HCT116 (cell line): ENCODE data around the gene HSPA12A. TPM values are rescaled to one million over a fixed set of nuclear protein-coding genes. Genes with fewer than 3 reads are reported as not detected.

Experiments used
- ATAC-seq: fragments of 200-7000 bp; cut with Tn5 transposase; 2 replicates; pipeline ENCODE4 v1.9.1; 2020; ENCODE audit warnings: mild to moderate bottlenecking, moderate library complexity
- BruUV-seq: library from RNA; stranded (reverse); fragments of 400-500 nt; replicated peaks from 2 replicates; lab custom pipeline; 2021; lab: Mats Ljungman, UMichigan
- CTCF ChIA-PET: fragments of 300-600 bp; sonication (Branson Sonifier 250); formaldehyde crosslinking; loops from one replicate; lab custom pipeline; 2021; ENCODE audit warnings: antibody characterized with exemption; lab: Charles Lee
- POLR2A ChIA-PET: fragments of 300-600, 350-600 bp; sonication (Branson Sonifier 250); formaldehyde crosslinking; loops from one replicate; lab custom pipeline; 2021; ENCODE audit warnings: antibody characterized with exemption; lab: Charles Lee
- RAD21 ChIA-PET, 2 experiments: fragments of 300-600 bp; sonication (Branson Sonifier 250); formaldehyde crosslinking; loops; one replicate each; lab custom pipeline; 2023; ENCODE audit warnings: low total read pairs in 2 of 2; ENCODE audit not compliant: uncharacterized antibody in 2 of 2, unreplicated experiment in 2 of 2, low non-redundant PET in 1 of 2; lab: Charles Lee
- DNase-seq: peaks from one replicate; pipeline ENCODE4 v3.0.0-alpha.2; 2010; ENCODE audit warnings: low read depth, low spot score
- H2AFZ ChIP-seq: fragments of 200-600 bp; shearing (Covaris generic), sonication (generic); 2 replicates; pipeline ENCODE4 v1.6.1; 2017; ENCODE audit warnings: low read depth, mixed run types, mixed read lengths, antibody characterized with exemption, low read length; ENCODE audit not compliant: poor library complexity, severe bottlenecking
- H3K27ac ChIP-seq: 2 replicates; pipeline ENCODE4 v1.5.1; 2012; ENCODE audit warnings: low read depth, low read length
- H3K27me3 ChIP-seq: fragments of 200-600 bp; sonication (generic); 2 replicates; pipeline ENCODE4 v1.6.1; 2016; ENCODE audit warnings: mixed run types, low read length, mixed read lengths; ENCODE audit not compliant: insufficient read depth
- H3K36me3 ChIP-seq, 2 experiments: fragments of 200-500 bp in 1 of 2; fragments of 200-600 bp in 1 of 2; sonication (Bioruptor generic) in 1 of 2; sonication (generic) in 1 of 2; 2 replicates each; pipeline versions ENCODE4 v1.5.1 to v1.6.1; 2014 to 2016; ENCODE audit warnings: low read length in 2 of 2, inconsistent platforms in 1 of 2, mixed read lengths in 1 of 2, mixed run types in 1 of 2; ENCODE audit not compliant: insufficient read depth in 2 of 2, control insufficient read depth in 1 of 2
- H3K4me1 ChIP-seq, 2 experiments: fragments of 200-600 bp in 1 of 2; sonication (generic) in 1 of 2; 2 replicates each; pipeline versions ENCODE4 v1.5.1 to v1.6.1; 2012 to 2017; ENCODE audit warnings: low read length in 2 of 2, inconsistent platforms in 1 of 2, mild to moderate bottlenecking in 1 of 2, mixed read lengths in 1 of 2, mixed run types in 1 of 2, moderate library complexity in 1 of 2; ENCODE audit not compliant: insufficient read depth in 2 of 2, control insufficient read depth in 1 of 2
- H3K4me2 ChIP-seq: fragments of 200-600 bp; sonication (generic); 2 replicates; pipeline ENCODE4 v1.6.1; 2017; ENCODE audit warnings: mixed run types, low read length, mixed read lengths
- H3K4me3 ChIP-seq, 2 experiments: fragments of 200-600 bp in 1 of 2; sonication (generic) in 1 of 2; replicated peaks in 1 of 2; 2 replicates each; pipeline ENCODE4 v1.5.1; 2011 to 2016; ENCODE audit warnings: low read length in 2 of 2, control low read depth in 1 of 2, low read depth in 1 of 2, mild to moderate bottlenecking in 1 of 2, mixed read lengths in 1 of 2, mixed run types in 1 of 2
- H3K79me2 ChIP-seq: fragments of 200-600 bp; sonication (generic); 2 replicates; pipeline ENCODE4 v1.6.1; 2017; ENCODE audit warnings: mild to moderate bottlenecking, mixed run types, low read length, moderate library complexity, mixed read lengths; ENCODE audit not compliant: insufficient read depth
- H3K9ac ChIP-seq: fragments of 200-600 bp; sonication (generic); 2 replicates; pipeline ENCODE4 v1.6.1; 2016; ENCODE audit warnings: low read length, mixed read lengths
- H3K9me2 ChIP-seq: fragments of 200-600 bp; sonication (generic), shearing (Covaris generic); 2 replicates; pipeline ENCODE4 v1.6.1; 2017; ENCODE audit warnings: mixed run types, mild to moderate bottlenecking, moderate library complexity; ENCODE audit not compliant: insufficient read depth
- H3K9me3 ChIP-seq, 2 experiments: fragments of 200-500 bp in 1 of 2; fragments of 200-600 bp in 1 of 2; sonication (Bioruptor generic) in 1 of 2; sonication (generic) in 1 of 2; 2 replicates each; pipeline ENCODE4 v1.6.1; 2014 to 2017; ENCODE audit warnings: low read length in 2 of 2, mixed read lengths in 2 of 2, inconsistent platforms in 1 of 2, low read depth in 1 of 2, mild to moderate bottlenecking in 1 of 2, mixed run types in 1 of 2, moderate library complexity in 1 of 2; ENCODE audit not compliant: control insufficient read depth in 1 of 2, insufficient read depth in 1 of 2
- H4K20me1 ChIP-seq: fragments of 200-600 bp; sonication (generic), shearing (Covaris generic); 2 replicates; pipeline ENCODE4 v1.6.1; 2017; ENCODE audit warnings: mixed run types, mild to moderate bottlenecking, moderate library complexity; ENCODE audit not compliant: insufficient read depth
- CEBPB ChIP-seq: IDR thresholded peaks from 2 replicates; pipeline ENCODE4 v1.6.1; 2012; ENCODE audit warnings: low read depth
- EZH2 ChIP-seq: fragments of 200-600 bp; sonication (generic); IDR thresholded peaks from 2 replicates; pipeline ENCODE4 v1.6.1; 2017; ENCODE audit warnings: antibody characterized with exemption, mixed run types
- FOSL1 ChIP-seq: IDR thresholded peaks from 2 replicates; pipeline ENCODE4 v1.6.1; 2012; ENCODE audit warnings: low read depth
- POLR2A ChIP-seq: IDR thresholded peaks from 2 replicates; pipeline ENCODE4 v1.7.0; 2011; ENCODE audit warnings: borderline replicate concordance; ENCODE audit not compliant: insufficient read depth, insufficient read length; ENCODE audit errors: extremely low read depth
- POLR2AphosphoS5 ChIP-seq: IDR thresholded peaks from 2 replicates; pipeline ENCODE4 v1.6.1; 2011; ENCODE audit warnings: mild to moderate bottlenecking, low read depth, low read length, moderate library complexity
- RAD21 ChIP-seq: IDR thresholded peaks from 2 replicates; pipeline ENCODE4 v1.6.1; 2012; ENCODE audit warnings: low read depth, mild to moderate bottlenecking
- SIN3A ChIP-seq: IDR thresholded peaks from 2 replicates; pipeline ENCODE4 v1.6.1; 2012; ENCODE audit warnings: low read depth
- SP1 ChIP-seq: IDR thresholded peaks from 2 replicates; pipeline ENCODE4 v1.6.1; 2012; ENCODE audit warnings: low read depth
- TCF7L2 ChIP-seq: IDR thresholded peaks from 2 replicates; pipeline ENCODE4 v1.7.0; 2011; ENCODE audit warnings: borderline replicate concordance, inconsistent platforms; ENCODE audit not compliant: insufficient read depth, insufficient read length; ENCODE audit errors: extremely low read depth
- ZFX ChIP-seq: fragments of 450-650 bp; IDR thresholded peaks from 2 replicates; pipeline ENCODE4 v1.6.1; 2017
- intact Hi-C: fragments of 100-400 bp; cut with micrococcal nuclease; formaldehyde crosslinking; loops from 2 replicates; pipeline ENCODE4 v1.10.0; 2022
- total RNA-seq: library from RNA; stranded (reverse); gene quantifications from one replicate; pipeline ENCODE4 v1.2.1, GENCODE V29; 2021; ENCODE audit not compliant: unreplicated experiment
- TF ChIP-seq, protein P1 (sequence below): IDR thresholded peaks from 2 replicates; pipeline ENCODE4 v1.6.1; 2012
- TF ChIP-seq, protein P2 (sequence below), 3 experiments: fragments of 200-600 bp in 1 of 3; sonication (generic) in 1 of 3; IDR thresholded peaks in 2 of 3; conservative IDR thresholded peaks in 1 of 3; 2 replicates each; pipeline ENCODE4 v1.5.1; 2012 to 2017; ENCODE audit warnings: low read depth in 2 of 3, low read length in 2 of 3, antibody characterized with exemption in 1 of 3, borderline replicate concordance in 1 of 3, control low read depth in 1 of 3, mild to moderate bottlenecking in 1 of 3, mixed read lengths in 1 of 3, mixed run types in 1 of 3, moderate library complexity in 1 of 3; ENCODE audit not compliant: insufficient read depth in 1 of 3
- TF ChIP-seq, protein P3 (sequence below): IDR thresholded peaks from 2 replicates; pipeline ENCODE4 v1.6.1; 2011; ENCODE audit warnings: mild to moderate bottlenecking, low read length, moderate library complexity; ENCODE audit not compliant: insufficient replicate concordance; ENCODE audit errors: extremely low read depth
- TF ChIP-seq, protein P4 (sequence below): IDR thresholded peaks from 2 replicates; pipeline ENCODE4 v1.6.1; 2012; ENCODE audit warnings: low read depth

HSPA12A gene
- total RNA-seq, 1 experiment from 2014 or later: 19.8 TPM

DNA sequence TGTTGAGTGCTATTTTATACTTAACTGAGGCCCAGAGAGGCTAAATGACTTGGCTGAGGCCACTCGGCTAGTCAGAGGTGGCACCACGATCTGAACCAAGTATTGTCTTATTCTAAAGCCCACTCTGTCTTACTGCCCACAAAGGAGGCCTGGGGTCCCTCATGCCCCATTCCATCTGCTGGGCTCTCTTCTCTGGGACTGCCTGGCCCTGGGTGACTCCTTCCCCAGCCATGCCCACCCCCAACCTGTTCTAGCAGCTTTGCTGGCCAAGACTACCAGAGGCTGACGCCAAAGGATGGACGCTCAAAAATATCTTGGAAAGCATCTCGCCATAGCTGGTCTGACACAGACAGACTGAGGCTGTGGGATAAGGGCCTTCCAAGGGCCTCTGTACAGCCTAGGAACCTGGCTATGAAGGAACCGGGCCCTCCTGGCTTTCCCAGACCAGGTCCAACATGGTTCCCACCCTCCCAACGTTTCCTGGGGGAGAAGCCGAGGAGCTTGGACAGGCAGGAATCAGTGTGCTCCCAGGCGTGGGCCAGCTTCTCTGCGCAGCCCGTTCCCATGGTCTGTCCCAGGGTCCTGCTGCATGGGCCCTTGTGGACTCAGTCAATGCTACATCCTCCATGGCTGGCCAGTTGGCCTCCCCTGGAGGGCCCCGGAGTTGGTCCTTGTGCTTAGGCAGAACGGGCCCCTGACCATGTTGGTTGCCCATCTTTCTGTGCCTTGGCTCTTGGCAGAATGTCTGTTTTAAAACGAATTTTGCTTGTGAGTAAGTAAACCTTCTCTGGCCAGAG is 11.7 kb downstream of the HSPA12A start:
- no peak overlapping the region for H3K27ac ChIP-seq
- BruUV-seq: no TSS peak
- intact Hi-C loops: no loop called here

More for the DNA sequence above, 11.7 kb downstream of the HSPA12A start:
- Histone ChIP-seq H4K20me1 (no peaks in the 10 kb centered on the region), H2AFZ (no peak overlapping the region), H3K79me2 (0 out of 2 replicates have a peak, but pooled peaks cover 20% of the 10 kb centered on the region), H3K9me2 (no peaks in the 10 kb centered on the region), H3K9me3 (no peaks in the 10 kb centered on the region), H3K36me3 (no peaks in the 10 kb centered on the region), H3K4me2 (no peak overlapping the region), H3K27me3 (no peaks in the 10 kb centered on the region), H3K4me3 (no peak overlapping the region), H3K4me1 (no peaks in the 10 kb centered on the region), H3K9ac (no peak overlapping the region)
- TF ChIP-seq, protein P1, sequence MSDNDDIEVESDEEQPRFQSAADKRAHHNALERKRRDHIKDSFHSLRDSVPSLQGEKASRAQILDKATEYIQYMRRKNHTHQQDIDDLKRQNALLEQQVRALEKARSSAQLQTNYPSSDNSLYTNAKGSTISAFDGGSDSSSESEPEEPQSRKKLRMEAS: no peak
- no peak for TF ChIP-seq EZH2
- TF ChIP-seq SP1: no peak
- TF ChIP-seq POLR2A: no peak
- TF ChIP-seq, protein P2, sequence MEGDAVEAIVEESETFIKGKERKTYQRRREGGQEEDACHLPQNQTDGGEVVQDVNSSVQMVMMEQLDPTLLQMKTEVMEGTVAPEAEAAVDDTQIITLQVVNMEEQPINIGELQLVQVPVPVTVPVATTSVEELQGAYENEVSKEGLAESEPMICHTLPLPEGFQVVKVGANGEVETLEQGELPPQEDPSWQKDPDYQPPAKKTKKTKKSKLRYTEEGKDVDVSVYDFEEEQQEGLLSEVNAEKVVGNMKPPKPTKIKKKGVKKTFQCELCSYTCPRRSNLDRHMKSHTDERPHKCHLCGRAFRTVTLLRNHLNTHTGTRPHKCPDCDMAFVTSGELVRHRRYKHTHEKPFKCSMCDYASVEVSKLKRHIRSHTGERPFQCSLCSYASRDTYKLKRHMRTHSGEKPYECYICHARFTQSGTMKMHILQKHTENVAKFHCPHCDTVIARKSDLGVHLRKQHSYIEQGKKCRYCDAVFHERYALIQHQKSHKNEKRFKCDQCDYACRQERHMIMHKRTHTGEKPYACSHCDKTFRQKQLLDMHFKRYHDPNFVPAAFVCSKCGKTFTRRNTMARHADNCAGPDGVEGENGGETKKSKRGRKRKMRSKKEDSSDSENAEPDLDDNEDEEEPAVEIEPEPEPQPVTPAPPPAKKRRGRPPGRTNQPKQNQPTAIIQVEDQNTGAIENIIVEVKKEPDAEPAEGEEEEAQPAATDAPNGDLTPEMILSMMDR (IDR thresholded peaks at IDR 0.05 in 2 of 3, conservative IDR thresholded peaks at IDR 0.05 in 1 of 3; ENCODE audit: borderline replicate concordance in 1 of 3, insufficient read depth in 1 of 3, low read depth in 2 of 3, low read length in 2 of 3): no peak
- TF ChIP-seq POLR2AphosphoS5: no peak
- TF ChIP-seq, protein P3, sequence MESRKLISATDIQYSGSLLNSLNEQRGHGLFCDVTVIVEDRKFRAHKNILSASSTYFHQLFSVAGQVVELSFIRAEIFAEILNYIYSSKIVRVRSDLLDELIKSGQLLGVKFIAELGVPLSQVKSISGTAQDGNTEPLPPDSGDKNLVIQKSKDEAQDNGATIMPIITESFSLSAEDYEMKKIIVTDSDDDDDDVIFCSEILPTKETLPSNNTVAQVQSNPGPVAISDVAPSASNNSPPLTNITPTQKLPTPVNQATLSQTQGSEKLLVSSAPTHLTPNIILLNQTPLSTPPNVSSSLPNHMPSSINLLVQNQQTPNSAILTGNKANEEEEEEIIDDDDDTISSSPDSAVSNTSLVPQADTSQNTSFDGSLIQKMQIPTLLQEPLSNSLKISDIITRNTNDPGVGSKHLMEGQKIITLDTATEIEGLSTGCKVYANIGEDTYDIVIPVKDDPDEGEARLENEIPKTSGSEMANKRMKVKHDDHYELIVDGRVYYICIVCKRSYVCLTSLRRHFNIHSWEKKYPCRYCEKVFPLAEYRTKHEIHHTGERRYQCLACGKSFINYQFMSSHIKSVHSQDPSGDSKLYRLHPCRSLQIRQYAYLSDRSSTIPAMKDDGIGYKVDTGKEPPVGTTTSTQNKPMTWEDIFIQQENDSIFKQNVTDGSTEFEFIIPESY: no peak
- no peak for TF ChIP-seq ZFX
- no peak for TF ChIP-seq TCF7L2
- TF ChIP-seq, protein P4, sequence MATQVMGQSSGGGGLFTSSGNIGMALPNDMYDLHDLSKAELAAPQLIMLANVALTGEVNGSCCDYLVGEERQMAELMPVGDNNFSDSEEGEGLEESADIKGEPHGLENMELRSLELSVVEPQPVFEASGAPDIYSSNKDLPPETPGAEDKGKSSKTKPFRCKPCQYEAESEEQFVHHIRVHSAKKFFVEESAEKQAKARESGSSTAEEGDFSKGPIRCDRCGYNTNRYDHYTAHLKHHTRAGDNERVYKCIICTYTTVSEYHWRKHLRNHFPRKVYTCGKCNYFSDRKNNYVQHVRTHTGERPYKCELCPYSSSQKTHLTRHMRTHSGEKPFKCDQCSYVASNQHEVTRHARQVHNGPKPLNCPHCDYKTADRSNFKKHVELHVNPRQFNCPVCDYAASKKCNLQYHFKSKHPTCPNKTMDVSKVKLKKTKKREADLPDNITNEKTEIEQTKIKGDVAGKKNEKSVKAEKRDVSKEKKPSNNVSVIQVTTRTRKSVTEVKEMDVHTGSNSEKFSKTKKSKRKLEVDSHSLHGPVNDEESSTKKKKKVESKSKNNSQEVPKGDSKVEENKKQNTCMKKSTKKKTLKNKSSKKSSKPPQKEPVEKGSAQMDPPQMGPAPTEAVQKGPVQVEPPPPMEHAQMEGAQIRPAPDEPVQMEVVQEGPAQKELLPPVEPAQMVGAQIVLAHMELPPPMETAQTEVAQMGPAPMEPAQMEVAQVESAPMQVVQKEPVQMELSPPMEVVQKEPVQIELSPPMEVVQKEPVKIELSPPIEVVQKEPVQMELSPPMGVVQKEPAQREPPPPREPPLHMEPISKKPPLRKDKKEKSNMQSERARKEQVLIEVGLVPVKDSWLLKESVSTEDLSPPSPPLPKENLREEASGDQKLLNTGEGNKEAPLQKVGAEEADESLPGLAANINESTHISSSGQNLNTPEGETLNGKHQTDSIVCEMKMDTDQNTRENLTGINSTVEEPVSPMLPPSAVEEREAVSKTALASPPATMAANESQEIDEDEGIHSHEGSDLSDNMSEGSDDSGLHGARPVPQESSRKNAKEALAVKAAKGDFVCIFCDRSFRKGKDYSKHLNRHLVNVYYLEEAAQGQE: no peak
- TF ChIP-seq SIN3A: no peak
- no peak for TF ChIP-seq RAD21
- TF ChIP-seq CEBPB: no peak
- TF ChIP-seq FOSL1: no peak
- no peak for ATAC-seq
- POLR2A ChIA-PET: no interaction called here
- no peak for DNase-seq
- CTCF ChIA-PET: interaction anchor here (1.2 kb wide), 1 partner anchor 12 kb away, joined by 3 read pairs; the partner anchor contains the start of gene HSPA12A
- RAD21 ChIA-PET: no interaction called here
